Measurements from ENCODE around the gene CCT6A.

GRCh38 chr7:56053379-56053778 lies 1.8 kb downstream of the CCT6A start:
- TF ChIP-seq CTCF (IDR thresholded peaks at IDR 0.05) (no peak), POLR2A (IDR thresholded peaks at IDR 0.05) (no peak)

Measured in breast epithelium (tissue), 3 donors.